ENCODE measurements around the gene SLC2A9.

GRCh38 chr4:9820343-9820742, 201.0 kb downstream of the SLC2A9 start:
- TF ChIP-seq, protein P1, sequence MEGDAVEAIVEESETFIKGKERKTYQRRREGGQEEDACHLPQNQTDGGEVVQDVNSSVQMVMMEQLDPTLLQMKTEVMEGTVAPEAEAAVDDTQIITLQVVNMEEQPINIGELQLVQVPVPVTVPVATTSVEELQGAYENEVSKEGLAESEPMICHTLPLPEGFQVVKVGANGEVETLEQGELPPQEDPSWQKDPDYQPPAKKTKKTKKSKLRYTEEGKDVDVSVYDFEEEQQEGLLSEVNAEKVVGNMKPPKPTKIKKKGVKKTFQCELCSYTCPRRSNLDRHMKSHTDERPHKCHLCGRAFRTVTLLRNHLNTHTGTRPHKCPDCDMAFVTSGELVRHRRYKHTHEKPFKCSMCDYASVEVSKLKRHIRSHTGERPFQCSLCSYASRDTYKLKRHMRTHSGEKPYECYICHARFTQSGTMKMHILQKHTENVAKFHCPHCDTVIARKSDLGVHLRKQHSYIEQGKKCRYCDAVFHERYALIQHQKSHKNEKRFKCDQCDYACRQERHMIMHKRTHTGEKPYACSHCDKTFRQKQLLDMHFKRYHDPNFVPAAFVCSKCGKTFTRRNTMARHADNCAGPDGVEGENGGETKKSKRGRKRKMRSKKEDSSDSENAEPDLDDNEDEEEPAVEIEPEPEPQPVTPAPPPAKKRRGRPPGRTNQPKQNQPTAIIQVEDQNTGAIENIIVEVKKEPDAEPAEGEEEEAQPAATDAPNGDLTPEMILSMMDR (IDR thresholded peaks at IDR 0.05) = no peak
- no peak for TF ChIP-seq POLR2A (IDR thresholded peaks at IDR 0.05)
